GM19025 (cell line): ENCODE measurements around the gene NFATC1.
A peak's percentile ranks its signal among the peaks of the same experiment; 100 is the strongest.

Experiments used
- ATAC-seq: cut with Tn5 transposase; IDR thresholded peaks from one replicate; pipeline ENCODE4 v1.9.1; 2021; ENCODE audit warnings: mild to moderate bottlenecking, low read depth, moderate library complexity; ENCODE audit not compliant: unreplicated experiment

Gene NFATC1

GRCh38 chr18:79402977-79403722 lies 7.4 kb downstream of the NFATC1 start:
- no peak for ATAC-seq

- no peak for ATAC-seq
These were observed 8.2 kb downstream of the NFATC1 start for GRCh38 chr18:79403723-79404566.

- ATAC-seq = no peak
These were observed 8.8 kb downstream of the NFATC1 start for GRCh38 chr18:79404567-79404910.

GRCh38 chr18:79405019-79405780 lies 9.5 kb downstream of the NFATC1 start:
- no peak for ATAC-seq

- ATAC-seq = peak; percentile 46
These were observed 10.2 kb downstream of the NFATC1 start for GRCh38 chr18:79405781-79406575.

GRCh38 chr18:79406708-79407107 lies 11.0 kb downstream of the NFATC1 start:
- no peak for ATAC-seq

GRCh38 chr18:79409313-79409712 lies 13.6 kb downstream of the NFATC1 start:
- no peak for ATAC-seq

GRCh38 chr18:79410171-79410641 lies 14.5 kb downstream of the NFATC1 start:
- ATAC-seq = no peak

GRCh38 chr18:79410731-79411613 lies 15.2 kb downstream of the NFATC1 start:
- ATAC-seq = no peak

- no peak for ATAC-seq
These were observed 16.1 kb downstream of the NFATC1 start for GRCh38 chr18:79411614-79412526.

- no peak for ATAC-seq
These were observed 17.3 kb downstream of the NFATC1 start for GRCh38 chr18:79413025-79413424.

- ATAC-seq = no peak
These were observed 17.7 kb downstream of the NFATC1 start for GRCh38 chr18:79413426-79413825.

GRCh38 chr18:79413901-79414300 lies 18.2 kb downstream of the NFATC1 start:
- ATAC-seq = no peak

GRCh38 chr18:79416022-79416676 lies 20.4 kb downstream of the NFATC1 start:
- no peak for ATAC-seq

- ATAC-seq = no peak
These were observed 20.9 kb downstream of the NFATC1 start for GRCh38 chr18:79416677-79417052.

- no peak for ATAC-seq
These were observed 22.5 kb downstream of the NFATC1 start for GRCh38 chr18:79418236-79418635.

- no peak for ATAC-seq
These were observed 22.9 kb downstream of the NFATC1 start for GRCh38 chr18:79418642-79419041.
